A549 treated with CpdA at 1 μM for 4 hours (cell line): ENCODE measurements around the gene COL20A1. TPM values are rescaled to one million over a fixed set of nuclear protein-coding genes. Genes with fewer than 3 reads are reported as not detected.

ENCODE experiments used
- total RNA-seq: library from RNA; stranded (reverse); fragments of 200-300 nt; extraction: Qiagen RNA extraction; gene quantifications from 5 replicates; pipeline ENCODE4 v1.2.3, GENCODE V29; 2022; ENCODE audit warnings: low read depth

The COL20A1 gene
- total RNA-seq: 0.73 to 1.4 TPM (median 1.1 TPM) in 5 replicates

DNA sequence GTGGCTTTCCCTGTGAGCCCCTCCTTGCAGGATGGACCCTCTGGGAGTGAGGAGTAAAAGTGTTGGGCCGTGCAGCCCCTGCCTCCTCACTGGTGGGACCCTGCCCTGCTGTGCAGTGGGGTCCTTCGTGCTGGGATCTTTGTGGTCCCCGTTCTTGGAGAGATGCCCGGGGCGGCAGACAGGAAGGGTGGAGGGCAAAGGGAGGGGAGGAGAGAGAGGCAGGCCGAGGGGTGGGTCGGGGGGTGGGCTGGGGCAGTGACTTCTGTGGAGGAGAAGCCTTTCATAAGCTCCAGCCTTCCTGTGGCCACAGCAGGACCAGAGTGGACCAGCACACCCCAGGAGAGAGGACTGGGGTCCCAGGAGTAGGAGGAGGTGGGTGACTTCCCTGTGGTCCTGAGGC, at the start of gene COL20A1:
Gene COL20A1 (plus strand): TSS at position 283 of the 400 bp plus-strand sequence. CDS start 1,922 bp downstream, outside the sequence.

DNA sequence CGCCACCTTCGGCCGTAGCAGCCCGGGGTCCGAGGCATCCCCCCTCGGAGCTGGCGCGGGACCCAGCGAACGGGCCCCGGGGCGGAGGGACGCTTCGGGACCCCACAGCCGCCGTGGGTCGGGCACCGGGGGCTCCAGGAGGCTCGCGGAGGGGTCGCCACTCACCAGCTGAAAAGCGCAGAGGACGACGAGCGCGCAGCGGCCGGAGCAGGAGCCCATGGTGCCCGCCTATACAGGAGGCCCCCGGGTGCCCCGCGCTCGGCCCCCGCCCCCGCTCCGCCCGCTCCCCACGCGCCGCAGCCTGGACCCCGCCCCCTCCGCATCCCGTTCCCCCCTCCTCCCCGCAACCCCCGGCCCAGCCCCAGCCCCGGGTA, 38.8 kb upstream of the COL20A1 start, which contains the start of gene NKAIN4:
Gene NKAIN4 (minus strand): TSS at position 232 of the 374 bp plus-strand sequence. CDS start 13 bp downstream, at position 219.

DNA sequence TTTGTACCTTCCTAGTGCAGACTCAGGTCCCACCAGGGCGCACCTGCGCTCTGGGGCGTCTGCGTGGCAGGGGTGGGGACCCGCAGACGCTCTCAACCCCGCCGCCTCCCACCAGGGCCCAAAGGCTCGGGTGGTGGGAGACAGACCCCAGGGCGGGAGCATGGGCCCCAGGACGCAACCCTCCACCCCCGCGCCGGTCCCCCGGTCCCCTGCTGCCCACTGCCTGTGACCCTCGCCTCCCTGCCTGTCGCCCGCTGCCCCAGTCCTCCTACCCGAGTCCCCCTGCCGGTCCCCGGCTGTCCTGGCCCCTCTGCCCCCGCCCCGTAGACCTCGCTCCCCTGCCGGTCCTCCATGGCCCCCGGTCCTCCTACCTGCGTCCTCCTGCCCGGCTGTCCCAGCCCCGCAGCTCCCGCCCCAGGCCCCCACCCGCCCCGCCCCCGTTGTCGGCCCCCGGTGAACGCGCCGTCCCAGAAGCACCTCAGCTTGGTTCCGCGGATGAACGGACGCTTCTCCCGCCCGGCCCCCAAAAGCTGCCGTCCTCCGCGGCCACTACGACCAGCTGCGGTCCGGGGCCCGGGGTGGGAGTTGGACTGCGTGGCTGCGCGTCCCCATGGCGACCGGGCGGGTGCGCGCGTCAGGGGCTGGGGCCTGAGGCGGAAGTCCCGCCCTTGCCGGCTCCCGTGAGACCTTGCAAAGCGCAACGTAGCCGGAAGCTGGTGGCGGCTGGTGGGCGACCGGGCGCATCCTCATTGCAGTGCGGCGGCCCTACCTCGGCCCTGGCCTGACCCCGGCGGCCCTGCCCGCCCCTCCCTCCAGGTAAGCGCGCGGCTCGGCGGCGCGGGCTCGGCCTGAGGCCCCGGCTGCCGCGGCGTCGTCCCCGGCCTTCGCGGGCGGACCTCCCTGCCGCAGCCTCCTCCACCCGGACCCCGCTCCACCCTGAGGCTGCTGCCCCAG, 20.6 kb upstream of the COL20A1 start, which contains the start of gene ARFGAP1:
Gene ARFGAP1 (plus strand): TSS at position 709 of the 954 bp plus-strand sequence. CDS start 2,768 bp downstream, outside the sequence.

DNA sequence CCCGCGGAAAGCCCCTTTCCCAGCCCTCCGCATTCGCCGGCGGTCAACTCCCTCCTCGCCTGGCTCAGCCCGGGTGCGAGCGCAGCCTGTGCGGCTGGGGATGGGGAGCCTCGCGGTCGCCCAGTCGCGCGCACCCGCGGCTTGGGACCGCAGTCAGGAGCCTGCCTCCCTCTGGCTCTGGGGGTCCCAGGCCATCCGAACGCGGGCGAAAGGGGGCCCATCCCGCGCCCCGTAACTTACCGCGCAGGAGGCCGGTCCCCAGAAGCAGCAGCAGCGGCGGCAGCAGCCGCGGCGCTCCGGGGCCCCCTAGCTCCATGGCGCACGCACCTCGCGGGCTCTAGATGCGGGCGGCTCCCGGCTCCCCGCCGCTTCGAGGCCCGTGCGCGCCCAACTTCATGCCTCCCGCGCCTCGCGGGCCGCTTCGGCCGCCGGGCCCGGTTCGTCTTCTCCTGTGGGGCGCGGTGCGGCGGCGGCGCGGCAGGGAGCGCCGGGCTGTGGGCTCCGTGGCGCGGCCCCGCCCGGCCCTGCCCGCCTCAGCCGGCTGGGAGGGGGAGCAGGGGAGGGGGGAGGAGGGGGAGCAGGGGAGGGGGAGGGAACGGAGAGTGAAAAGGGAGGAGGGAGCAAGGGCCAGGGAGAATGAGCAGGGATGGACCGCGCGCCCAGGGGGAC, 68.0 kb downstream of the COL20A1 start, which contains the start of gene CHRNA4:
Gene CHRNA4 (minus strand): TSS at position 500 of the 669 bp plus-strand sequence. CDS start 184 bp downstream, at position 316.

Other genes starting within 250 kb of the COL20A1 start
- gene YTHDF1, start 77.1 kb upstream of the COL20A1 start, total RNA-seq: 50.3 to 60.2 TPM (median 53.2 TPM) in 5 replicates
- gene BIRC7, start 57.3 kb upstream of the COL20A1 start, total RNA-seq: 1.9 to 4.4 TPM (median 3.2 TPM) in 5 replicates
- 6.3 to 10.3 TPM (median 6.7 TPM) in 5 replicates for gene NKAIN4, start 38.7 kb upstream of the COL20A1 start, total RNA-seq
- gene ARFGAP1, start 20.4 kb upstream of the COL20A1 start, total RNA-seq: 69.7 to 103 TPM (median 80.9 TPM) in 5 replicates
- 0.16 to 0.29 TPM (median 0.20 TPM) in 5 replicates for gene CHRNA4, start 68.2 kb downstream of the COL20A1 start, total RNA-seq
- gene KCNQ2, start 179.5 kb downstream of the COL20A1 start, total RNA-seq: 0.50 to 0.68 TPM (median 0.60 TPM) in 5 replicates
- gene EEF1A2, start 205.9 kb downstream of the COL20A1 start, total RNA-seq: 136 to 164 TPM (median 141 TPM) in 5 replicates
- gene PPDPF, start 227.6 kb downstream of the COL20A1 start, total RNA-seq: 277 to 347 TPM (median 317 TPM) in 5 replicates
- gene PTK6, start 244.2 kb downstream of the COL20A1 start, total RNA-seq: 2.2 to 3.0 TPM (median 2.4 TPM) in 5 replicates